ENCODE data around the gene CD70. TPM values are rescaled to one million over a fixed set of nuclear protein-coding genes. Genes with fewer than 3 reads are reported as not detected.

CD70 gene
- total RNA-seq, 1 experiment from 2014 or later: 45.4 TPM

DNA sequence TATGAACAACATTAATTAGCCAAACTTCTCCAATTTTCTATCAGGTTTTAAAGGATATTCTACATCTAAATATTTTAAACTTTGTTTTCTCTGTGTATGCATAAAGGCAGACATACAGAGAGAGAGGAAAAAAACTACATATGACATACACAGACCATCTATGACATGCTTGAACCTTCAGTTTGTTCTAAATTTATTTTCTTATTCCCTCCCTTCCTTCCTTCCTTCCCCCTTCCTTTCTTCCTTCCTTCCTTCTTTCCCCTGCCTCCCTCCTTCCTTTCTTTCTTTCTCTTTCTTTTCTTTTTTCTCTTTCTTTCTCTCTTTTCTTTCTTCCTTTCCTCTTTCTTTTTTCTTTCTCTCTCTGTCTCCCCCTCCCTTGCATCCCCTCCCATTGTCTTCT is 35.8 kb upstream of the CD70 start:
- H3K9me3 ChIP-seq (ENCODE audit: control insufficient read depth, insufficient read depth, low read depth, low read length): peaks cover 7% of the 10 kb centered on the region; the same call in 1 of the 2 replicates
- intact Hi-C loops (cut with micrococcal nuclease; ENCODE audit: unreplicated experiment): no loop called here
- in situ Hi-C loops (cut with HindIII; ENCODE audit: low pct_unique_long_range_greater_than_20kb, low sequenced_read_pairs): no loop called here

DNA sequence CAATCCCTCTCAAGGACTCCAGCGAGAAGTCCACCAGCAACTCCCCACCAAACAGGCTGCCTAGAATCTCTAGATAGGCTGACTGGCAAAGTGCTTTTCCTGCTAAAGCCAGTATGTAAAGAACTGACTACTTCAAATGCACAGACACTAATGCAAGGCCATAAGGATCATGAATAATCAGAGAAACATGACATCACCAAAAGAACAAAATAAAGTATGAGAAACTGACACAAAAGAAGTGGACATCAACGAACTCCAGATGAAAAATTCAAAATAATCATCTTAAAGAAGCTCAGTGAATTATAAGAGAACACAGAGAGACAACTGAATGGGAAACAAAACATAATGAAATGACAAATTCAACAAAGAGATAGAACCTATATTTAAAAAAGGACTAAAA is 26.4 kb upstream of the CD70 start:
- H3K4me3 ChIP-seq (ENCODE audit: low read depth in 2 of 2, low read length in 2 of 2): no peak overlapping the region
- no peak for ATAC-seq
- H3K4me1 ChIP-seq (ENCODE audit: control insufficient read depth, insufficient read depth, low read length): no peaks in the 10 kb centered on the region
- no peaks in the 10 kb centered on the region for H3K27me3 ChIP-seq (ENCODE audit: control insufficient read depth, insufficient read depth, low read length)
- H3K9me3 ChIP-seq (ENCODE audit: control insufficient read depth, insufficient read depth, low read depth, low read length): no peaks in the 10 kb centered on the region; the same call in 1 of the 2 replicates
- intact Hi-C loops (cut with micrococcal nuclease; ENCODE audit: unreplicated experiment) (no loop called here), in situ Hi-C loops (cut with HindIII; ENCODE audit: low pct_unique_long_range_greater_than_20kb, low sequenced_read_pairs) (no loop called here)
- ChIA-PET CTCF (no interaction called here), POLR2A (no interaction called here)
- no peak for TF ChIP-seq POLR2AphosphoS5 (IDR thresholded peaks at IDR 0.05; ENCODE audit: low read depth, low read length)
- no peak for TF ChIP-seq TCF7L2 (IDR thresholded peaks at IDR 0.05; ENCODE audit: low read depth, low read length)
- TF ChIP-seq SIN3A (IDR thresholded peaks at IDR 0.05; ENCODE audit: borderline replicate concordance, insufficient read depth, low read depth, low read length): no peak
- no peak for TF ChIP-seq REST (IDR thresholded peaks at IDR 0.05; ENCODE audit: insufficient read depth in 1 of 2, low read depth in 2 of 2, low read length in 1 of 2)
- TF ChIP-seq CTCF (IDR thresholded peaks at IDR 0.05): no peak
- no TSS peak for BruUV-seq (replicated peaks)
- no peak for DNase-seq (ENCODE audit: low read depth, low spot score)
- H3K27ac ChIP-seq (ENCODE audit: low read length): no peak overlapping the region
- no peaks in the 10 kb centered on the region for H3K36me3 ChIP-seq (ENCODE audit: control insufficient read depth, insufficient read depth, low read length)

More for the DNA sequence above, 35.8 kb upstream of the CD70 start:
- DNase-seq (ENCODE audit: low read depth, low spot score) (no peak), ATAC-seq (no peak)
- Histone ChIP-seq H3K4me1 (ENCODE audit: control insufficient read depth, insufficient read depth, low read length) (no peaks in the 10 kb centered on the region), H3K36me3 (ENCODE audit: control insufficient read depth, insufficient read depth, low read length) (no peaks in the 10 kb centered on the region), H3K27ac (ENCODE audit: low read length) (no peak overlapping the region), H3K4me3 (ENCODE audit: low read depth in 2 of 2, low read length in 2 of 2) (no peak overlapping the region), H3K27me3 (ENCODE audit: control insufficient read depth, insufficient read depth, low read length) (no peaks in the 10 kb centered on the region)
- POLR2A ChIA-PET: no interaction called here
- no TSS peak for BruUV-seq (replicated peaks)
- CTCF ChIA-PET: no interaction called here
- no peak for TF ChIP-seq REST (IDR thresholded peaks at IDR 0.05; ENCODE audit: insufficient read depth in 1 of 2, low read depth in 2 of 2, low read length in 1 of 2)
- no peak for TF ChIP-seq SIN3A (IDR thresholded peaks at IDR 0.05; ENCODE audit: borderline replicate concordance, insufficient read depth, low read depth, low read length)
- TF ChIP-seq CTCF (IDR thresholded peaks at IDR 0.05): no peak
- no peak for TF ChIP-seq TCF7L2 (IDR thresholded peaks at IDR 0.05; ENCODE audit: low read depth, low read length)
- no peak for TF ChIP-seq POLR2AphosphoS5 (IDR thresholded peaks at IDR 0.05; ENCODE audit: low read depth, low read length)

All from Panc1 (cell line).